Gastroesophageal sphincter (tissue), 4 donors: Measurements from ENCODE around the gene PLD5. TPM values are rescaled to one million over a fixed set of nuclear protein-coding genes. Genes with fewer than 3 reads are reported as not detected.

Experiments
- ATAC-seq: fragments of 150-250 bp; one replicate; pipeline ENCODE4 v1.9.1; 2016; ENCODE audit warnings: mild to moderate bottlenecking, moderate library complexity
- H3K27ac ChIP-seq, 4 donors: fragments of 200-600 bp; sonication (generic) in 3 of 4; 1 replicate in 3 of 4; 2 replicates in 1 of 4; pipeline ENCODE4 v1.5.1; 2016 to 2019
- H3K27me3 ChIP-seq: fragments of 200-600 bp; sonication (generic); one replicate; pipeline ENCODE4 v1.5.1; 2019
- H3K36me3 ChIP-seq, 2 donors: fragments of 200-600 bp; sonication (generic); one replicate each; pipeline ENCODE4 v1.5.1; 2019; ENCODE audit warnings: control low read depth in 1 of 2
- H3K4me1 ChIP-seq, 3 donors: fragments of 200-600 bp; sonication (generic); 1 replicate in 2 of 3; 2 replicates in 1 of 3; pipeline ENCODE4 v1.5.1; 2016 to 2019; ENCODE audit warnings: control low read depth in 2 of 3
- H3K4me3 ChIP-seq, 2 donors: fragments of 200-600 bp; sonication (generic); one replicate each; pipeline ENCODE4 v1.5.1; 2019; ENCODE audit warnings: mild to moderate bottlenecking in 1 of 2, moderate library complexity in 1 of 2
- H3K9me3 ChIP-seq, 3 donors: fragments of 200-600 bp; sonication (generic); one replicate each; pipeline ENCODE4 v1.5.1; 2017 to 2019; ENCODE audit warnings: control low read depth in 2 of 3
- CTCF ChIP-seq, 4 experiments: fragments of 200-600 bp in 2 of 4; fragments of 450-650 bp in 2 of 4; sonication (generic) in 1 of 4; IDR thresholded peaks; one replicate each; pipeline ENCODE4 v1.5.1; 2017 to 2019; ENCODE audit warnings: antibody characterized with exemption in 4 of 4, mild to moderate bottlenecking in 2 of 4, moderate library complexity in 2 of 4
- EP300 ChIP-seq: sonication (generic); formaldehyde crosslinking; IDR thresholded peaks from one replicate; pipeline ENCODE4 v1.6.1; 2017; ENCODE audit warnings: antibody characterized with exemption, mild to moderate bottlenecking
- POLR2A ChIP-seq, 2 donors: fragments of 450-650 bp; IDR thresholded peaks; one replicate each; pipeline ENCODE4 v1.6.1; 2017; ENCODE audit warnings: antibody characterized with exemption in 2 of 2, mild to moderate bottlenecking in 2 of 2, moderate library complexity in 1 of 2
- POLR2AphosphoS5 ChIP-seq: sonication (generic); formaldehyde crosslinking; IDR thresholded peaks from one replicate; pipeline ENCODE4 v1.6.1; 2017; ENCODE audit warnings: antibody characterized with exemption
- WGBS, 2 donors: methylation state at CpG; one replicate each; pipeline ENCODE4 v1.1.5; 2018; ENCODE audit warnings: low coverage in 1 of 2; 5-methylcytosine and 5-hydroxymethylcytosine counted together
- total RNA-seq, 4 donors: library from RNA; depleted of rRNA; stranded (reverse); fragments of >200 nt; gene quantifications; one replicate each; pipeline ENCODE4 v1.1.0, GENCODE V29; 2016

The PLD5 gene
- total RNA-seq, 4 donors from 2014 or later = 0.37 to 1.4 (median 0.92) TPM

GRCh38 chr1:242133796-242134195 lies 390.7 kb downstream of the PLD5 start:
- no peak for ATAC-seq
- no peak overlapping the region for H3K27ac ChIP-seq

GRCh38 chr1:242133351-242133750 lies 391.1 kb downstream of the PLD5 start:
- WGBS, 2 donors = 100% methylated on average over 1 of the region's 1 CpG; no CpG with 5 or more reads in 1 of the 2 donors
- Histone ChIP-seq H3K36me3 (no peaks in the 10 kb centered on the region), H3K4me3 (no peak overlapping the region), H3K9me3 (no peaks in the 10 kb centered on the region), H3K27ac (no peak overlapping the region), H3K27me3 (no peaks in the 10 kb centered on the region), H3K4me1 (no peaks in the 10 kb centered on the region)
- TF ChIP-seq POLR2A (IDR thresholded peaks at IDR 0.05) (no peak), CTCF (IDR thresholded peaks at IDR 0.05) (no peak), EP300 (no peak), POLR2AphosphoS5 (no peak)
- ATAC-seq = no peak

More at GRCh38 chr1:242133796-242134195, 390.7 kb downstream of the PLD5 start:
- no peaks in the 10 kb centered on the region for H3K9me3 ChIP-seq
- TF ChIP-seq POLR2A (IDR thresholded peaks at IDR 0.05) (no peak), CTCF (IDR thresholded peaks at IDR 0.05) (no peak), POLR2AphosphoS5 (no peak), EP300 (no peak)
- H3K27me3 ChIP-seq = no peaks in the 10 kb centered on the region
- no peaks in the 10 kb centered on the region for H3K4me1 ChIP-seq
- 36 to 41% methylated on average over 3 of the region's 3 CpGs for WGBS, 2 donors
- H3K4me3 ChIP-seq = no peak overlapping the region
- no peaks in the 10 kb centered on the region for H3K36me3 ChIP-seq

- ATAC-seq = no peak
- TF ChIP-seq POLR2AphosphoS5 (no peak), POLR2A (IDR thresholded peaks at IDR 0.05) (no peak), CTCF (IDR thresholded peaks at IDR 0.05) (no peak), EP300 (no peak)
- Histone ChIP-seq H3K27me3 (no peaks in the 10 kb centered on the region), H3K9me3 (peaks cover 0 to 4% (median 0%) of the 10 kb centered on the region in 3 donors), H3K27ac (no peak overlapping the region), H3K4me1 (no peaks in the 10 kb centered on the region), H3K4me3 (no peak overlapping the region), H3K36me3 (no peaks in the 10 kb centered on the region)
- 75 to 83% methylated on average over 6 to 8 of the region's 9 CpGs for WGBS, 2 donors
Observed at GRCh38 chr1:242132121-242132817, 392.2 kb downstream of the PLD5 start.

GRCh38 chr1:242128951-242129502 lies 395.5 kb downstream of the PLD5 start:
- H3K4me3 ChIP-seq = no peak overlapping the region
- no peaks in the 10 kb centered on the region for H3K27me3 ChIP-seq
- ATAC-seq = no peak
- no peaks in the 10 kb centered on the region for H3K36me3 ChIP-seq
- H3K9me3 ChIP-seq = peaks cover 0 to 6% (median 0%) of the 10 kb centered on the region in 3 donors
- no peaks in the 10 kb centered on the region for H3K4me1 ChIP-seq
- no peak for TF ChIP-seq CTCF (IDR thresholded peaks at IDR 0.05)
- no peak for TF ChIP-seq EP300
- 65 to 79% methylated on average over 5 to 8 of the region's 8 CpGs for WGBS, 2 donors
- H3K27ac ChIP-seq = no peak overlapping the region

GRCh38 chr1:242120432-242120831 lies 404.1 kb downstream of the PLD5 start:
- no peak for ATAC-seq
- Histone ChIP-seq H3K9me3 (no peaks in the 10 kb centered on the region), H3K27ac (no peak overlapping the region), H3K4me1 (no peaks in the 10 kb centered on the region), H3K27me3 (no peaks in the 10 kb centered on the region), H3K4me3 (no peak overlapping the region), H3K36me3 (no peaks in the 10 kb centered on the region)
- no peak for TF ChIP-seq POLR2A (IDR thresholded peaks at IDR 0.05)
- TF ChIP-seq EP300 = no peak
- TF ChIP-seq POLR2AphosphoS5 = no peak
- no peak for TF ChIP-seq CTCF (IDR thresholded peaks at IDR 0.05)
- WGBS, 2 donors = 81 to 93% methylated on average over 2 of the region's 2 CpGs
